A549 (cell line): ENCODE results near the gene TCF7L1.

Experiments
- CEBPB ChIP-seq, 2 experiments: fragments of >200 bp in 1 of 2; sonication (Bioruptor Twin) in 1 of 2; formaldehyde crosslinking in 1 of 2; IDR thresholded peaks; 2 replicates each; pipeline ENCODE4 v1.6.1; 2012 to 2016
- CTCF ChIP-seq: fragments of >200 bp; sonication (Bioruptor Twin); formaldehyde crosslinking; IDR thresholded peaks from 3 replicates; pipeline ENCODE4 v1.5.1; 2016
- FOSL2 ChIP-seq, 2 experiments: fragments of 450-650 bp in 1 of 2; fragments of >200 bp in 1 of 2; sonication (Bioruptor Twin) in 1 of 2; formaldehyde crosslinking; IDR thresholded peaks; 2 replicates each; pipeline versions ENCODE4 v1.5.0 to v1.6.1; 2016 to 2020; ENCODE audit warnings: mild to moderate bottlenecking in 1 of 2, moderate library complexity in 1 of 2
- NR3C1 ChIP-seq: fragments of >200 bp; sonication (Bioruptor Twin); formaldehyde crosslinking; IDR thresholded peaks from 3 replicates; pipeline ENCODE4 v1.6.1; 2017
- POLR2A ChIP-seq: IDR thresholded peaks from 2 replicates; pipeline ENCODE4 v1.6.1; 2012; ENCODE audit warnings: mild to moderate bottlenecking, low read length
- POLR2AphosphoS2 ChIP-seq: conservative IDR thresholded peaks from 2 replicates; pipeline ENCODE4 v1.6.1; 2012; ENCODE audit warnings: low read length, improper control_type of control experiment, inconsistent platforms
- RAD21 ChIP-seq, 2 experiments: fragments of >200 bp in 1 of 2; sonication (Bioruptor Twin) in 1 of 2; formaldehyde crosslinking in 1 of 2; IDR thresholded peaks in 1 of 2; conservative IDR thresholded peaks in 1 of 2; 2 replicates in 1 of 2; 3 replicates in 1 of 2; pipeline ENCODE4 v1.6.1; 2012 to 2018; ENCODE audit warnings: inconsistent platforms in 1 of 2
- REST ChIP-seq: fragments of 200-600 bp; sonication (generic); IDR thresholded peaks from 2 replicates; pipeline ENCODE4 v1.6.1; 2016; ENCODE audit warnings: antibody characterized with exemption, mild to moderate bottlenecking, moderate library complexity
- ZFP36 ChIP-seq: fragments of 450-650 bp; IDR thresholded peaks from 2 replicates; pipeline ENCODE4 v1.6.1; 2014; ENCODE audit warnings: borderline replicate concordance; ENCODE audit not compliant: partially characterized antibody

GRCh38 chr2:85156153-85156552 is 23.0 kb downstream of the TCF7L1 start:
- TF ChIP-seq CTCF: no peak
- TF ChIP-seq POLR2AphosphoS2: no peak
- no peak for TF ChIP-seq RAD21 (conservative IDR thresholded peaks at IDR 0.05 in 1 of 2, IDR thresholded peaks at IDR 0.05 in 1 of 2)
- TF ChIP-seq CEBPB (IDR thresholded peaks at IDR 0.05): no peak
- TF ChIP-seq ZFP36: no peak
- no peak for TF ChIP-seq POLR2A
- TF ChIP-seq NR3C1: no peak
- no peak for TF ChIP-seq FOSL2 (IDR thresholded peaks at IDR 0.05)
- no peak for TF ChIP-seq FOSL2 (CRISPR knock-in tag; IDR thresholded peaks at IDR 0.05)
- TF ChIP-seq REST: no peak
